PC-9 (cell line): ENCODE data around the gene GPR160. TPM values are rescaled to one million over a fixed set of nuclear protein-coding genes. Genes with fewer than 3 reads are reported as not detected.

Source experiments
- BruUV-seq: library from RNA; stranded (reverse); fragments of 400-500 nt; replicated peaks from 2 replicates; lab custom pipeline; 2021; lab: Mats Ljungman, UMichigan
- CTCF ChIA-PET: fragments of 300-600 bp; sonication (Branson Sonifier 250); formaldehyde crosslinking; loops from one replicate; lab custom pipeline; 2022; ENCODE audit warnings: antibody characterized with exemption; lab: Charles Lee
- POLR2A ChIA-PET: fragments of 300-600 bp; sonication (Branson Sonifier 250); formaldehyde crosslinking; loops from one replicate; lab custom pipeline; 2022; ENCODE audit warnings: antibody characterized with exemption; ENCODE audit not compliant: unreplicated experiment; lab: Charles Lee
- DNase-seq, 2 experiments: peaks; one replicate each; pipeline versions ENCODE4 v3.0.0 to v3.0.0-alpha.2; 2015 to 2022; ENCODE audit warnings: mixed read lengths in 1 of 2
- H2AFZ ChIP-seq: fragments of 200-600 bp; sonication (generic); 2 replicates; pipeline ENCODE4 v1.8.1; 2017; ENCODE audit warnings: antibody characterized with exemption
- H3F3A ChIP-seq: fragments of 200-600 bp; sonication (generic); 2 replicates; pipeline ENCODE4 v1.8.1; 2017; ENCODE audit warnings: antibody characterized with exemption, mild to moderate bottlenecking, low read depth; ENCODE audit not compliant: insufficient read depth
- H3K27ac ChIP-seq: fragments of 200-600 bp; sonication (generic); 2 replicates; pipeline ENCODE4 v1.6.1; 2016; ENCODE audit warnings: mixed run types
- H3K27me3 ChIP-seq: fragments of 200-600 bp; sonication (generic); 2 replicates; pipeline ENCODE4 v1.6.1; 2016; ENCODE audit warnings: low read depth, mixed run types; ENCODE audit not compliant: insufficient read depth
- H3K36me3 ChIP-seq: fragments of 200-600 bp; sonication (generic); 2 replicates; pipeline ENCODE4 v1.6.1; 2016; ENCODE audit warnings: low read depth, mixed run types
- H3K4me1 ChIP-seq: fragments of 200-600 bp; sonication (generic); replicated peaks from 2 replicates; pipeline ENCODE4 v1.6.1; 2016; ENCODE audit warnings: mixed run types; ENCODE audit not compliant: insufficient read depth
- H3K4me2 ChIP-seq: fragments of 200-600 bp; sonication (generic); 2 replicates; pipeline ENCODE4 v1.6.1; 2017; ENCODE audit warnings: mixed run types
- H3K4me3 ChIP-seq: fragments of 200-600 bp; sonication (generic); 2 replicates; pipeline ENCODE4 v1.6.1; 2016; ENCODE audit warnings: mixed run types
- H3K79me2 ChIP-seq: fragments of 200-600 bp; sonication (generic); 2 replicates; pipeline ENCODE4 v1.6.1; 2017; ENCODE audit warnings: low read depth, mixed run types
- H3K9me2 ChIP-seq: fragments of 200-600 bp; sonication (generic); 2 replicates; pipeline ENCODE4 v1.8.1; 2017; ENCODE audit warnings: mild to moderate bottlenecking; ENCODE audit not compliant: insufficient read depth
- H3K9me3 ChIP-seq: fragments of 200-600 bp; sonication (generic); 2 replicates; pipeline ENCODE4 v1.8.1; 2016; ENCODE audit warnings: low read depth; ENCODE audit not compliant: insufficient read depth
- H4K20me1 ChIP-seq: fragments of 200-600 bp; sonication (generic); 2 replicates; pipeline ENCODE4 v1.8.1; 2017; ENCODE audit not compliant: insufficient read depth
- EZH2 ChIP-seq: fragments of 200-600 bp; sonication (generic); IDR thresholded peaks from 2 replicates; pipeline ENCODE4 v1.8.0; 2017; ENCODE audit warnings: antibody characterized with exemption, low read depth
- intact Hi-C: fragments of 100-400 bp; cut with micrococcal nuclease; formaldehyde crosslinking; loops from one replicate; pipeline ENCODE4 v1.10.0; 2022; ENCODE audit not compliant: unreplicated experiment
- total RNA-seq: library from RNA; stranded (reverse); gene quantifications from 2 replicates; pipeline ENCODE4 v1.2.3, GENCODE V29; 2021
- TF ChIP-seq, protein P1 (sequence below): fragments of 200-600 bp; sonication (generic); conservative IDR thresholded peaks from 2 replicates; pipeline ENCODE4 v1.6.1; 2017; ENCODE audit warnings: mixed run types, antibody characterized with exemption, mild to moderate bottlenecking, moderate library complexity

GPR160 gene
- total RNA-seq, 1 experiment from 2014 or later, result 12.6 TPM

DNA sequence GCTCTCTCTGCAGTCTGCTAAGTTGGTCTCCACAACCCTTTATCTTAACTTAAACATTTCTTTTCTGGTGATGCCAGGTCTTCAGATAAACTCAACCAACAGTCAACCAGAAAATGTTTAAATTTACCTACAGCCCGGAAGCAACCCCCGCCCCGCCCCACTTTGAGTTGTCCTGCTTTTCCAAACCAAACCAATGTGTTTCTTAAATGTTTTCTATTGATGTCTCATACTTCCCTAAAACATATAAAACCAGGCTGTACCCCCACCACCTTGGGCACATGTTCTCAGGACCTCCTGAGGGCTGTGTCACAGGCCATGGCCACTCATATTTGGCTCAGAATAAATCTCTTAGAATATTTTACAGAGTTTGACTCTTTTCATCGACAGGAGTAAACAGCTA lies 13.2 kb upstream of the GPR160 start:
- intact Hi-C loops, result no loop called here
- no peaks in the 10 kb centered on the region for H3K79me2 ChIP-seq
- H3K9me3 ChIP-seq, result no peaks in the 10 kb centered on the region
- no peak overlapping the region for H3K4me3 ChIP-seq
- no peak for DNase-seq
- no peaks in the 10 kb centered on the region for H3K27me3 ChIP-seq
- no peaks in the 10 kb centered on the region for H3F3A ChIP-seq
- H3K27ac ChIP-seq, result no peak overlapping the region
- H3K36me3 ChIP-seq, result no peaks in the 10 kb centered on the region
- no peak overlapping the region for H2AFZ ChIP-seq
- TF ChIP-seq EZH2, result no peak
- POLR2A ChIA-PET, result no interaction called here
- CTCF ChIA-PET, result no interaction called here
- H3K4me1 ChIP-seq, result no peaks in the 10 kb centered on the region
- no TSS peak for BruUV-seq
- H3K9me2 ChIP-seq, result no peaks in the 10 kb centered on the region
- H4K20me1 ChIP-seq, result no peaks in the 10 kb centered on the region
- H3K4me2 ChIP-seq, result no peak overlapping the region

DNA sequence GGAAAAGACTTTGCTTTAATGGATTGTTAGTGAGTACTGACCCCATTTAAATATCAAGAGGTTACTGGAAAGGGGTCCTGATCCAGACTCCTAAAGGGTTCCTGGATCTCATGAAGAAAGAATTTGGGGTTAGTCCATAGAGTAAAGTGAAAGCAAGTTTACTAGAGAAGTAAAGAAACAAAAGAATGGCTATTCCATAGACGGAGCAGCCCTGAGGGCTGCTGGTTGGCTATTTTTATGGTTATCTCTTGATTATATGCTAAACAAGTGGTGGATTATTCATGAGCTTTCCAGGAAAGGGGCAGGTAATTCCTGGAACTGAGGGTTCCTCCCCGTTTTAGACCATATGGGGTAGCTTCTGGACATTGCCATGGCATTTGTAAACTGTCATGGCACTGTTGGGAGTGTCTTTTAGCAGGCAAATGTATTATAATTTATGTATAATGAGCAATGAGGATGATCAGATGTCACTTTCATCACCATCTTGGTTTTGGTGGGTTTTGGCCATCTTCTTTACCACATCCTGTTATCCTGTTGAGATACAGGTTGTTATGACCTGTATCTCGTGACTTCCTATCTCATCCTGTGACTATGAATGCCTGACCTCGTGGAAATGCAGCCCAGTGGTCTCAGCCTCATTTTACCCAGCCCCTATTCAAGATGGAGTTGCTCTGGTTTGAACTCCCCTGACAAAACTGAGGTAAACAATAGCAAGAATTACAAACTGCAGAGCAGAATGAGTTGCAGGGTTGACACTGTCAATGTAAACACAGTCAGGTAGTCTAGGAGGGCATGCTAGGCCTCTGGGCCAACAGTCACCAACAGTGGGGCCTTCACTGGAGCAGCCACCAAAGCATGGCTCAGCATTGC lies 10.3 kb upstream of the GPR160 start:
- no TSS peak for BruUV-seq
- ChIA-PET POLR2A (no interaction called here), CTCF (no interaction called here)
- no peak overlapping the region for H3K27ac ChIP-seq
- H3K79me2 ChIP-seq, result no peaks in the 10 kb centered on the region
- H3K9me2 ChIP-seq, result no peaks in the 10 kb centered on the region
- H3K4me1 ChIP-seq, result no peaks in the 10 kb centered on the region
- H3K36me3 ChIP-seq, result no peaks in the 10 kb centered on the region
- no peaks in the 10 kb centered on the region for H3K9me3 ChIP-seq
- no peaks in the 10 kb centered on the region for H3F3A ChIP-seq
- DNase-seq, result no peak
- H3K27me3 ChIP-seq, result no peaks in the 10 kb centered on the region
- TF ChIP-seq, protein P1, sequence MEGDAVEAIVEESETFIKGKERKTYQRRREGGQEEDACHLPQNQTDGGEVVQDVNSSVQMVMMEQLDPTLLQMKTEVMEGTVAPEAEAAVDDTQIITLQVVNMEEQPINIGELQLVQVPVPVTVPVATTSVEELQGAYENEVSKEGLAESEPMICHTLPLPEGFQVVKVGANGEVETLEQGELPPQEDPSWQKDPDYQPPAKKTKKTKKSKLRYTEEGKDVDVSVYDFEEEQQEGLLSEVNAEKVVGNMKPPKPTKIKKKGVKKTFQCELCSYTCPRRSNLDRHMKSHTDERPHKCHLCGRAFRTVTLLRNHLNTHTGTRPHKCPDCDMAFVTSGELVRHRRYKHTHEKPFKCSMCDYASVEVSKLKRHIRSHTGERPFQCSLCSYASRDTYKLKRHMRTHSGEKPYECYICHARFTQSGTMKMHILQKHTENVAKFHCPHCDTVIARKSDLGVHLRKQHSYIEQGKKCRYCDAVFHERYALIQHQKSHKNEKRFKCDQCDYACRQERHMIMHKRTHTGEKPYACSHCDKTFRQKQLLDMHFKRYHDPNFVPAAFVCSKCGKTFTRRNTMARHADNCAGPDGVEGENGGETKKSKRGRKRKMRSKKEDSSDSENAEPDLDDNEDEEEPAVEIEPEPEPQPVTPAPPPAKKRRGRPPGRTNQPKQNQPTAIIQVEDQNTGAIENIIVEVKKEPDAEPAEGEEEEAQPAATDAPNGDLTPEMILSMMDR, result no peak
- no peak for TF ChIP-seq EZH2
- H2AFZ ChIP-seq, result no peak overlapping the region; the same call in 1 of the 2 replicates
- no peaks in the 10 kb centered on the region for H4K20me1 ChIP-seq
- no peak overlapping the region for H3K4me2 ChIP-seq
- intact Hi-C loops, result no loop called here
- H3K4me3 ChIP-seq, result no peak overlapping the region

- no peaks in the 10 kb centered on the region for H3K9me3 ChIP-seq
- CTCF ChIA-PET, result no interaction called here
- POLR2A ChIA-PET, result no interaction called here
- no peak overlapping the region for H3K4me2 ChIP-seq
- no peaks in the 10 kb centered on the region for H3K4me1 ChIP-seq
- H3K9me2 ChIP-seq, result no peaks in the 10 kb centered on the region
- 0 out of 2 replicates have a peak overlapping the region, but pooled peaks have one; percentile 18 for H2AFZ ChIP-seq
- H3K27ac ChIP-seq, result no peak overlapping the region
- no peaks in the 10 kb centered on the region for H3K27me3 ChIP-seq
- DNase-seq, result no peak
- TF ChIP-seq, protein P1, result no peak
- no peak for TF ChIP-seq EZH2
- H4K20me1 ChIP-seq, result no peaks in the 10 kb centered on the region
- H3K79me2 ChIP-seq, result no peaks in the 10 kb centered on the region
- H3F3A ChIP-seq, result no peaks in the 10 kb centered on the region
- intact Hi-C loops, result no loop called here
- no TSS peak for BruUV-seq
- no peak overlapping the region for H3K4me3 ChIP-seq
- H3K36me3 ChIP-seq, result no peaks in the 10 kb centered on the region
These were observed 4.3 kb upstream of the GPR160 start for GRCh38 chr3:170033489-170033888.
